OCI-LY7 (cell line): ENCODE results near the gene CFAP97. TPM values are rescaled to one million over a fixed set of nuclear protein-coding genes. Genes with fewer than 3 reads are reported as not detected.

Experiments used
- BruUV-seq: library from RNA; stranded (reverse); fragments of 400-500 nt; replicated peaks from 2 replicates; lab custom pipeline; 2021; lab: Mats Ljungman, UMichigan
- CTCF ChIA-PET: fragments of 300-600 bp; sonication (Branson Sonifier 250); formaldehyde crosslinking; loops from one replicate; lab custom pipeline; 2022; ENCODE audit warnings: antibody characterized with exemption; ENCODE audit not compliant: unreplicated experiment; lab: Charles Lee
- POLR2A ChIA-PET: fragments of 300-600 bp; sonication (Branson Sonifier 250); formaldehyde crosslinking; loops from one replicate; lab custom pipeline; 2022; ENCODE audit warnings: antibody characterized with exemption; lab: Charles Lee
- DNase-seq: peaks from one replicate; pipeline ENCODE4 v3.0.0-alpha.2; 2015; ENCODE audit warnings: low spot score
- H2AFZ ChIP-seq: fragments of 200-600 bp; sonication (generic), shearing (Covaris generic); 2 replicates; pipeline ENCODE4 v1.6.1; 2014; ENCODE audit warnings: mild to moderate bottlenecking, antibody characterized with exemption, low read length, moderate library complexity
- H3K27ac ChIP-seq: fragments of 200-600 bp; sonication (generic); 2 replicates; pipeline ENCODE4 v1.5.1; 2014; ENCODE audit warnings: mixed run types, low read depth, mild to moderate bottlenecking, moderate library complexity, low read length, inconsistent platforms; ENCODE audit not compliant: poor library complexity, severe bottlenecking
- H3K36me3 ChIP-seq: fragments of 200-600 bp; sonication (generic); 2 replicates; pipeline ENCODE4 v1.6.1; 2014; ENCODE audit warnings: mild to moderate bottlenecking, antibody characterized with exemption, low read length, moderate library complexity, mixed read lengths; ENCODE audit not compliant: insufficient read depth
- H3K4me1 ChIP-seq: fragments of 200-600 bp; sonication (generic); 2 replicates; pipeline ENCODE4 v1.5.1; 2014; ENCODE audit warnings: mild to moderate bottlenecking, low read length; ENCODE audit not compliant: insufficient read depth, poor library complexity, severe bottlenecking
- H3K4me2 ChIP-seq: fragments of 200-600 bp; sonication (generic); 2 replicates; pipeline ENCODE4 v1.6.1; 2014; ENCODE audit warnings: mild to moderate bottlenecking, low read length
- H3K4me3 ChIP-seq: fragments of 200-600 bp; sonication (generic); 2 replicates; pipeline ENCODE4 v1.5.1; 2014; ENCODE audit warnings: mild to moderate bottlenecking, low read depth, low read length; ENCODE audit not compliant: poor library complexity, severe bottlenecking
- H3K79me2 ChIP-seq: fragments of 200-600 bp; sonication (generic); 2 replicates; pipeline ENCODE4 v1.6.1; 2016; ENCODE audit warnings: low read depth, mild to moderate bottlenecking, low read length, moderate library complexity, mixed read lengths; ENCODE audit not compliant: insufficient read depth
- H3K9me2 ChIP-seq: fragments of 200-600 bp; sonication (generic); 2 replicates; pipeline ENCODE4 v1.6.1; 2016; ENCODE audit warnings: mild to moderate bottlenecking, low read length, mixed read lengths; ENCODE audit not compliant: insufficient read depth
- H3K9me3 ChIP-seq: fragments of 200-600 bp; sonication (generic); 2 replicates; pipeline ENCODE4 v1.6.1; 2014; ENCODE audit warnings: mild to moderate bottlenecking, mixed run types, low read length, mixed read lengths
- H4K20me1 ChIP-seq: fragments of 200-600 bp; sonication (generic); 2 replicates; pipeline ENCODE4 v1.6.1; 2014; ENCODE audit warnings: mild to moderate bottlenecking, antibody characterized with exemption, low read length, moderate library complexity, mixed read lengths; ENCODE audit not compliant: insufficient read depth
- CTCF ChIP-seq: fragments of 200-600 bp; sonication (generic); conservative IDR thresholded peaks from 2 replicates; pipeline ENCODE4 v1.5.1; 2014; ENCODE audit warnings: mild to moderate bottlenecking, antibody characterized with exemption, low read length, moderate library complexity, mixed read lengths
- EZH2phosphoT487 ChIP-seq: fragments of 200-600 bp; sonication (generic); IDR thresholded peaks from 2 replicates; pipeline ENCODE4 v1.6.1; 2018; ENCODE audit warnings: low read depth, borderline replicate concordance, mild to moderate bottlenecking, mixed run types, antibody characterized with exemption, low read length, moderate library complexity, mixed read lengths
- intact Hi-C: fragments of 100-400 bp; cut with micrococcal nuclease; formaldehyde crosslinking; loops from one replicate; pipeline ENCODE4 v1.10.0; 2022; ENCODE audit not compliant: unreplicated experiment
- total RNA-seq, 2 experiments: library from RNA; depleted of rRNA in 1 of 2; stranded (reverse); fragments of >200 nt in 1 of 2; shearing (Covaris generic) in 1 of 2; gene quantifications; 2 replicates each; pipeline ENCODE4 v1.2.3, GENCODE V29; 2014 to 2022

CFAP97 gene
- total RNA-seq, 2 experiments from 2014 or later = 22.7 to 57.3 TPM

GRCh38 chr4:185209031-185209851 lies 5.4 kb upstream of the CFAP97 start, which contains the start of gene SNX25:
SNX25 (plus strand) TSS chr4:185209598; CDS start chr4:185209827, 229 bp downstream.
- Histone ChIP-seq H2AFZ (peak within 1 kb of the TSS; percentile 94), H3K9me3 (no peaks in the 10 kb centered on the region), H3K9me2 (no peaks in the 10 kb centered on the region), H3K4me2 (peak within 1 kb of the TSS; percentile 92), H3K4me1 (peaks cover 57% of the 10 kb centered on the region), H4K20me1 (no peaks in the 10 kb centered on the region), H3K4me3 (peak within 1 kb of the TSS; percentile 81), H3K79me2 (peaks cover 42% of the 10 kb centered on the region), H3K36me3 (no peaks in the 10 kb centered on the region), H3K27ac (peak within 1 kb of the TSS; percentile 80)
- CTCF ChIA-PET = interaction anchor here (0.6 kb wide), 2 partner anchors 23 to 57 kb away, joined by 3 read pairs; no protein-coding TSS in a partner anchor
- intact Hi-C loops = loop anchor here (1.0 to 10.0 kb wide), 3 partner anchors 188 to 924 kb away; partner anchors contain the start of genes ANKRD37 and CCDC110
- TF ChIP-seq CTCF = peak; percentile 33
- no peak for TF ChIP-seq EZH2phosphoT487
- POLR2A ChIA-PET = interaction anchor here (0.6 to 2.5 kb wide), 11 partner anchors 35 to 942 kb away, joined by 3 to 9 read pairs (median 4); partner anchors contain the start of gene SLC25A4
- no TSS peak for BruUV-seq
- peak; percentile 91 for DNase-seq

DNA sequence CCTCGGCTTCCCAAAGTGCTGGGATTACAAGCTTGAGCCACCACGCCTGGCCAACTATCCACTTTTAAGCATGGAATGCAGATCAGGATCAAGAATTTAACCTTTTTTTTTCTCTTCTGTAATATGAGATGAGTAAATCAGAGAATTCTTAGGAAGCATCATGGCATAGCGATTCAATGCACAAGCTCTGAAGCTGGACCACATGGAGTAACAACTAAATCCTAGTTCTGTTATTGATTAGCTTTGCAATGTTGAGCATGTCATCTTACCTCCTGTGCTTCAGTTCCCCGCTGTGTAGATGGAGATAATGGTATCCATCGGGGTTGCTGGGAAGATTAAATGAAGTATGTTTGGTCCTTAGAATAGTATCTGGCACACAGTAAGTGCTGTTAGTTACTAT lies 3.7 kb upstream of the CFAP97 start:
- no peak overlapping the region for H3K27ac ChIP-seq
- no peak overlapping the region for H2AFZ ChIP-seq
- peaks cover 34% of the 10 kb centered on the region for H3K79me2 ChIP-seq
- intact Hi-C loops = loop anchor here (10.0 kb wide), 1 partner anchor 923 kb away; no protein-coding TSS in a partner anchor
- POLR2A ChIA-PET = interaction anchor here (0.7 to 2.5 kb wide), 7 partner anchors 12 to 272 kb away, joined by 3 to 9 read pairs (median 5); partner anchors contain the start of gene SLC25A4
- no peaks in the 10 kb centered on the region for H3K9me3 ChIP-seq
- peaks cover 48% of the 10 kb centered on the region for H3K4me1 ChIP-seq
- H3K4me2 ChIP-seq = no peak overlapping the region
- DNase-seq = no peak
- CTCF ChIA-PET = no interaction called here
- no TSS peak for BruUV-seq
- H3K36me3 ChIP-seq = no peaks in the 10 kb centered on the region
- no peak overlapping the region for H3K4me3 ChIP-seq
- TF ChIP-seq CTCF (no peak), EZH2phosphoT487 (no peak)
- no peaks in the 10 kb centered on the region for H3K9me2 ChIP-seq
- H4K20me1 ChIP-seq = no peaks in the 10 kb centered on the region
